Measurements from ENCODE around the gene ZC3H11A. TPM values are rescaled to one million over a fixed set of nuclear protein-coding genes. Genes with fewer than 3 reads are reported as not detected.
A peak's percentile ranks its signal among the peaks of the same experiment; 100 is the strongest.

Gene ZC3H11A
- polyA plus RNA-seq, 1 donor (not counting 4 experiments of a cell fraction or from before 2014, with no cell fraction given), result 83.4 TPM

- peaks cover 9% of the 10 kb centered on the region for H4K20me1 ChIP-seq (ENCODE audit: control insufficient read depth, extremely low read depth, insufficient read depth, low read length)
- peak overlapping the region; percentile 58 to 79 (median 69) for H3K4me3 ChIP-seq (ENCODE audit: control insufficient read depth in 2 of 3, extremely low read depth in 1 of 3, insufficient read depth in 2 of 3, low read depth in 1 of 3, low read length in 3 of 3)
- H3K9me1 ChIP-seq (ENCODE audit: control insufficient read depth, extremely low read depth, insufficient read depth, low read length), result peaks cover 3% of the 10 kb centered on the region
- H3K27ac ChIP-seq (ENCODE audit: control insufficient read depth, insufficient read depth, low read length), result peak overlapping the region; percentile 98
- dilution Hi-C loops (cut with MboI; ENCODE audit: extremely low pct_ligation_motif_present, low sequenced_read_pairs), result loop anchor here (10.0 kb wide), 1 partner anchor 70 kb away; no protein-coding TSS in a partner anchor
- H2AFZ ChIP-seq (ENCODE audit: control insufficient read depth, low read length), result peak overlapping the region; percentile 75
- FAIRE-seq, result no peak
- H3K79me2 ChIP-seq (ENCODE audit: control insufficient read depth, insufficient read depth, low read length), result peaks cover 40% of the 10 kb centered on the region
- H3K4me2 ChIP-seq (ENCODE audit: control insufficient read depth, extremely low read depth, insufficient read depth, low read depth, low read length), result peak overlapping the region; percentile 85
- no peaks in the 10 kb centered on the region for H3K9me3 ChIP-seq (ENCODE audit: control insufficient read depth, low read depth, low read length)
- peaks cover 35% of the 10 kb centered on the region for H3K4me1 ChIP-seq (ENCODE audit: control insufficient read depth, extremely low read depth, insufficient read depth, low read length)
- no peak for DNase-seq (ENCODE audit: low read depth, low spot score)
- H3K9ac ChIP-seq (ENCODE audit: control insufficient read depth, extremely low read depth, insufficient read depth, low read length), result peak overlapping the region; percentile 98
- no peaks in the 10 kb centered on the region for H3K27me3 ChIP-seq (ENCODE audit: control insufficient read depth, extremely low read depth, insufficient read depth, low read length)
- peaks cover 3 to 24% of the 10 kb centered on the region in 2 experiments for H3K36me3 ChIP-seq (ENCODE audit: control insufficient read depth in 2 of 2, extremely low read depth in 1 of 2, insufficient read depth in 2 of 2, low read length in 2 of 2)
- TF ChIP-seq EZH2 (IDR thresholded peaks at IDR 0.05; ENCODE audit: low read length) (no peak), CTCF (optimal IDR thresholded peaks at IDR 0.05 in 1 of 3, IDR thresholded peaks at IDR 0.05 in 1 of 3, conservative IDR thresholded peaks at IDR 0.05 in 1 of 3; ENCODE audit: extremely low read depth in 1 of 3, insufficient read depth in 2 of 3, low read length in 3 of 3) (no peak)
Measured at GRCh38 chr1:203794764-203795440, 521 bp upstream of the ZC3H11A start.

DNA sequence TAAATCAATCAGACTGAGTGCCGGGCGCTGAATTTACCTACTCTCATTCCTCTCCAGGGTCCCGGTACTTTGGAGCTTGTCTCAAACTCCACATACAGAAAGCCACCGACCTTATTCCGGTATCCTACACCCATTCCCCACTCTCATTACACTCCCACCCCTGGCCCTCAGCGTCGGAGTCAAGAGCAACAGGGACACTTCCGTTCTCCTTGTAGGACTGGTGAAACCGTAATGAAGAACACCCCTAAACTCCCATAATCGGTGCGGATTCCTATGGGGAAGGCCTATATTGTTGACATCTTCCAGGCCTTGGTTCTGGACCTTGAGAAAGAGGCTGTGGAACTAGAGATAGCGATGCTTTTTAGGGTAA is 798 bp downstream of the ZC3H11A start:
- peaks cover 9% of the 10 kb centered on the region for H4K20me1 ChIP-seq (ENCODE audit: control insufficient read depth, extremely low read depth, insufficient read depth, low read length)

More for the DNA sequence above, 798 bp downstream of the ZC3H11A start:
- no peaks in the 10 kb centered on the region for H3K27me3 ChIP-seq (ENCODE audit: control insufficient read depth, extremely low read depth, insufficient read depth, low read length)
- peak overlapping the region; percentile 98 for H3K9ac ChIP-seq (ENCODE audit: control insufficient read depth, extremely low read depth, insufficient read depth, low read length)
- DNase-seq (ENCODE audit: low read depth, low spot score) (no peak), FAIRE-seq (no peak)
- TF ChIP-seq CTCF (optimal IDR thresholded peaks at IDR 0.05 in 1 of 3, IDR thresholded peaks at IDR 0.05 in 1 of 3, conservative IDR thresholded peaks at IDR 0.05 in 1 of 3; ENCODE audit: extremely low read depth in 1 of 3, insufficient read depth in 2 of 3, low read length in 3 of 3) (no peak), EZH2 (IDR thresholded peaks at IDR 0.05; ENCODE audit: low read length) (no peak)
- H3K9me1 ChIP-seq (ENCODE audit: control insufficient read depth, extremely low read depth, insufficient read depth, low read length), result peaks cover 3% of the 10 kb centered on the region
- H3K4me3 ChIP-seq (ENCODE audit: control insufficient read depth in 2 of 3, extremely low read depth in 1 of 3, insufficient read depth in 2 of 3, low read depth in 1 of 3, low read length in 3 of 3), result peak overlapping the region; percentile 60 to 79 (median 76)
- H3K36me3 ChIP-seq (ENCODE audit: control insufficient read depth in 2 of 2, extremely low read depth in 1 of 2, insufficient read depth in 2 of 2, low read length in 2 of 2), result peaks cover 5 to 24% of the 10 kb centered on the region in 2 experiments
- H3K4me2 ChIP-seq (ENCODE audit: control insufficient read depth, extremely low read depth, insufficient read depth, low read depth, low read length), result peak overlapping the region; percentile 93
- dilution Hi-C loops (cut with MboI; ENCODE audit: extremely low pct_ligation_motif_present, low sequenced_read_pairs), result loop anchor here (10.0 kb wide), 1 partner anchor 71 kb away; no protein-coding TSS in a partner anchor
- no peaks in the 10 kb centered on the region for H3K9me3 ChIP-seq (ENCODE audit: control insufficient read depth, low read depth, low read length)
- peak overlapping the region; percentile 98 for H3K27ac ChIP-seq (ENCODE audit: control insufficient read depth, insufficient read depth, low read length)
- H3K4me1 ChIP-seq (ENCODE audit: control insufficient read depth, extremely low read depth, insufficient read depth, low read length), result peaks cover 40% of the 10 kb centered on the region
- H2AFZ ChIP-seq (ENCODE audit: control insufficient read depth, low read length), result no peak overlapping the region
- H3K79me2 ChIP-seq (ENCODE audit: control insufficient read depth, insufficient read depth, low read length), result peaks cover 52% of the 10 kb centered on the region

Measured in keratinocyte (primary cell).